PC-3 (cell line): ENCODE results near the gene TNP1. TPM values are rescaled to one million over a fixed set of nuclear protein-coding genes. Genes with fewer than 3 reads are reported as not detected.

ENCODE experiments used
- ATAC-seq: fragments of 200-7000 bp; cut with Tn5 transposase; 2 replicates; pipeline ENCODE4 v1.9.1; 2020; ENCODE audit warnings: mild to moderate bottlenecking, moderate library complexity
- BruUV-seq: library from RNA; stranded (reverse); fragments of 400-500 nt; replicated peaks from 2 replicates; lab custom pipeline; 2021; lab: Mats Ljungman, UMichigan
- CTCF ChIA-PET: fragments of 300-600 bp; sonication (Branson Sonifier 250); formaldehyde crosslinking; loops from one replicate; lab custom pipeline; 2022; ENCODE audit warnings: antibody characterized with exemption; lab: Charles Lee
- POLR2A ChIA-PET: fragments of 300-600 bp; sonication (Branson Sonifier 250); formaldehyde crosslinking; loops from one replicate; lab custom pipeline; 2022; ENCODE audit warnings: antibody characterized with exemption; ENCODE audit not compliant: unreplicated experiment; lab: Charles Lee
- DNase-seq: peaks from one replicate; pipeline ENCODE4 v3.0.0-alpha.2; 2015
- H2AFZ ChIP-seq: fragments of 300-600 bp; sonication (generic); 2 replicates; pipeline ENCODE4 v1.6.0; 2016; ENCODE audit warnings: antibody characterized with exemption, low read length
- H3F3A ChIP-seq: fragments of 300-600 bp; sonication (generic); one replicate; pipeline ENCODE4 v1.6.0; 2017; ENCODE audit warnings: antibody characterized with exemption, low read length, control low read depth, mild to moderate bottlenecking; ENCODE audit not compliant: unreplicated experiment
- H3K27ac ChIP-seq: fragments of 300-600 bp; sonication (generic); 2 replicates; pipeline ENCODE4 v1.5.1; 2016; ENCODE audit warnings: mild to moderate bottlenecking, low read length
- H3K27me3 ChIP-seq: fragments of 300-600 bp; sonication (generic); 2 replicates; pipeline ENCODE4 v1.6.1; 2016; ENCODE audit warnings: low read length, mixed read lengths
- H3K36me3 ChIP-seq: fragments of 300-600 bp; sonication (generic); 2 replicates; pipeline ENCODE4 v1.6.1; 2016; ENCODE audit warnings: low read depth, mixed run types, low read length, mixed read lengths
- H3K4me1 ChIP-seq: fragments of 300-600 bp; sonication (generic); 2 replicates; pipeline ENCODE4 v1.5.1; 2016; ENCODE audit warnings: low read length; ENCODE audit not compliant: insufficient read depth
- H3K4me2 ChIP-seq: fragments of 300-600 bp; sonication (generic); 2 replicates; pipeline ENCODE4 v1.6.0; 2016; ENCODE audit warnings: low read length
- H3K4me3 ChIP-seq: fragments of 300-600 bp; sonication (generic); 2 replicates; pipeline ENCODE4 v1.5.1; 2016; ENCODE audit warnings: mild to moderate bottlenecking, low read length, mixed read lengths
- H3K79me2 ChIP-seq: fragments of 300-600 bp; sonication (generic); 2 replicates; pipeline ENCODE4 v1.6.1; 2017; ENCODE audit warnings: low read length, mixed read lengths
- H3K9ac ChIP-seq: fragments of 300-600 bp; sonication (generic); 2 replicates; pipeline ENCODE4 v1.6.0; 2016; ENCODE audit warnings: mild to moderate bottlenecking, low read length
- H3K9me2 ChIP-seq: fragments of 300-600 bp; sonication (generic); replicated peaks from 2 replicates; pipeline ENCODE4 v1.6.1; 2016; ENCODE audit warnings: mixed run types, low read length, mixed read lengths
- H3K9me3 ChIP-seq: fragments of 300-600 bp; sonication (generic); 2 replicates; pipeline ENCODE4 v1.6.1; 2016; ENCODE audit warnings: low read length, mixed read lengths
- H4K20me1 ChIP-seq: fragments of 300-600 bp; sonication (generic); 2 replicates; pipeline ENCODE4 v1.6.1; 2016; ENCODE audit warnings: low read length, mixed read lengths
- CTCF ChIP-seq: fragments of 300-600 bp; sonication (generic); conservative IDR thresholded peaks from 2 replicates; pipeline ENCODE4 v1.5.1; 2017; ENCODE audit warnings: antibody characterized with exemption, low read depth, mild to moderate bottlenecking, low read length
- EZH2 ChIP-seq: fragments of 300-600 bp; sonication (generic); IDR thresholded peaks from one replicate; pipeline ENCODE4 v1.6.1; 2017; ENCODE audit warnings: antibody characterized with exemption, mild to moderate bottlenecking, low read length; ENCODE audit not compliant: unreplicated experiment
- EZH2phosphoT487 ChIP-seq: fragments of 300-600 bp; sonication (generic); IDR thresholded peaks from 2 replicates; pipeline ENCODE4 v1.6.1; 2018; ENCODE audit warnings: mild to moderate bottlenecking, antibody characterized with exemption, low read length, borderline replicate concordance
- intact Hi-C: fragments of 100-400 bp; cut with micrococcal nuclease; formaldehyde crosslinking; loops from 2 replicates; pipeline ENCODE4 v1.9.0; 2023
- total RNA-seq: library from RNA; depleted of rRNA; stranded (reverse); fragments of >200 nt; gene quantifications from 2 replicates; pipeline ENCODE4 v1.2.3, GENCODE V29; 2014

The TNP1 gene
- total RNA-seq, 1 experiment from 2014 or later = not detected

DNA sequence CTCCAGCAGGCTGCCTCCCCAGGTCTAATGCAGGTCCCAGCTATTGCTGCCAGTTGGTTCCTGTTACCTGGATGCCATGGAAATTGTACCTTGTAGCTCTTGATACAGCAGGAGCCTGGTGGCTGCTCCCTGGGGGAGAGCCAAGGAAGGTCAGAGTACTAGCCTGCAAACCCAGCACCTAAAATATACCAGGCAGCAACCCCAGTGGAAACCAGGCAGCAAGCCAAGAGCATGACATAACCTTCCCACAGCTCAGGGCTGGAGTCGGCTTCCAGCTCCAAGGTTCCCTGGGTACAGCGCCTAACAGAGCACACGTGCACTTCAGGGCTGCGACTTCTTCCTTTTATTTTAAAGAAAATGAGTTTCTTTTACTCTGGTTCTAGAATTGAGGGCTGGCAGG lies 30.3 kb downstream of the TNP1 start:
- DNase-seq (peak; percentile 35), ATAC-seq (no peak)
- ChIA-PET POLR2A (no interaction called here), CTCF (no interaction called here)
- no peaks in the 10 kb centered on the region for H3K36me3 ChIP-seq
- H3K4me2 ChIP-seq = no peak overlapping the region
- H4K20me1 ChIP-seq = no peaks in the 10 kb centered on the region
- TF ChIP-seq EZH2 (no peak), EZH2phosphoT487 (no peak), CTCF (no peak)
- H3F3A ChIP-seq = no peaks in the 10 kb centered on the region
- H3K9ac ChIP-seq = no peak overlapping the region
- intact Hi-C loops = no loop called here
- H3K27me3 ChIP-seq = peaks cover 66% of the 10 kb centered on the region
- H3K4me3 ChIP-seq = no peak overlapping the region
- H3K9me3 ChIP-seq = no peaks in the 10 kb centered on the region
- no peak overlapping the region for H3K27ac ChIP-seq
- no peaks in the 10 kb centered on the region for H3K4me1 ChIP-seq
- no peaks in the 10 kb centered on the region for H3K9me2 ChIP-seq
- no peak overlapping the region for H2AFZ ChIP-seq
- BruUV-seq = no TSS peak
- no peaks in the 10 kb centered on the region for H3K79me2 ChIP-seq

DNA sequence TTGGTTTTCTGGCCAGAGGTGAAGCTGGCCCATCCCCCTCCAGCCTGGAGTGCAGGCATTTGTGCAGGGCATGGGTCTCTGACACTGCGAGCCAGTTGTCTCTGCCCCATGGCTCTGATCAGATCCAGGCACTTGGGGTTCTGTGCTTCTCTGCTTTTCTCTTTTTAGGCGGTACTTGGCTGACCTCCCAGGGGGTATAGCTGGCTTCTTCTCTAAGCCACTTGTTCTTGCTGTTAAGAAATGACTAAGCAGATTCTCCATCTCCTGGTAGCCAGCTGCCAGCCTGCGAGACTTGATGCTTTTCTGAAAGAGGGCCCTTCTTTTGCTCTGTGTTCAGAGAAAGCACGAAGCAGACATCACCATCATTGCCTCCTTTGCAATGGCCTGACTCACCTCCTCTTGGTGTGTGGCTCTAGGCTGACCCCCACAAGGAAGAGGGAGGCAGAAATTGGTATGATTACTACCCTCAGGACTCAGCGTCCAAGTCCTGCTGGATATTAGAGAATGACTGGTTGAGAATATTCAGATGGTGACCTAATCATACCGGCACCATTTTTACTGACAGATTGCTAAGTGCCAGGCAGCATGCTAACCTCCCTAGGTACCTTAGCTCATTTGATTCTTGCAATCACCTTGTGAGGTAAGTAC lies 32.7 kb downstream of the TNP1 start:
- Histone ChIP-seq H3K4me3 (no peak overlapping the region), H3K9me2 (no peaks in the 10 kb centered on the region), H3K27me3 (peaks cover 56% of the 10 kb centered on the region), H3K79me2 (no peaks in the 10 kb centered on the region), H4K20me1 (no peaks in the 10 kb centered on the region), H2AFZ (no peak overlapping the region), H3K36me3 (no peaks in the 10 kb centered on the region), H3F3A (no peaks in the 10 kb centered on the region), H3K9me3 (no peaks in the 10 kb centered on the region), H3K27ac (no peak overlapping the region), H3K4me2 (no peak overlapping the region), H3K4me1 (no peaks in the 10 kb centered on the region), H3K9ac (no peak overlapping the region)
- DNase-seq (no peak), ATAC-seq (no peak)
- intact Hi-C loops = no loop called here
- POLR2A ChIA-PET = no interaction called here
- CTCF ChIA-PET = no interaction called here
- TF ChIP-seq EZH2phosphoT487 (no peak), EZH2 (no peak), CTCF (no peak)
- no TSS peak for BruUV-seq

DNA sequence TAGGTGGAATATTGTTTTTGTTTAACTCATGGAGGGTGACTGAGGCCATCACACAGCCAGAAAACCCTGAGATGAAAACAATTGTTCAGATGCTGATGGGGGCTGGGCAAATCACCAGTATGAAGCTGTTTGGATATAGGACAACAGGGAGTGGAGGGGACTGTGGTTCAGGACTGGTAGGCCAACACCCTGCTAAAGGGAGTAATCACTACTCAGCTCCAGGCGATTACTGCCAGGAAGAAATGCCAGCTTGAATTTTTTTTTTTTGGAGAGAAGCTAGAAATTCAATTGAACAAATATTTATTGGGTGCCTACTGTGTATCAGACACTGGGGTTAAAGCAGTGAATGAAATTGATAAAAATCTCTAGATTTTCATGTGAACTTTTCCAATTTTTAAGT lies 37.4 kb downstream of the TNP1 start:
- Histone ChIP-seq H3K4me1 (no peaks in the 10 kb centered on the region), H3F3A (no peaks in the 10 kb centered on the region), H2AFZ (no peak overlapping the region), H3K9ac (no peak overlapping the region), H3K4me3 (no peak overlapping the region), H3K36me3 (no peaks in the 10 kb centered on the region), H4K20me1 (no peaks in the 10 kb centered on the region), H3K27ac (no peak overlapping the region), H3K79me2 (no peaks in the 10 kb centered on the region), H3K9me2 (no peaks in the 10 kb centered on the region), H3K9me3 (no peaks in the 10 kb centered on the region), H3K4me2 (no peak overlapping the region), H3K27me3 (peaks cover 57% of the 10 kb centered on the region)
- TF ChIP-seq CTCF (no peak), EZH2 (no peak), EZH2phosphoT487 (no peak)
- intact Hi-C loops = no loop called here
- BruUV-seq = no TSS peak
- DNase-seq (no peak), ATAC-seq (no peak)
- POLR2A ChIA-PET = interaction anchor here (0.7 kb wide), 1 partner anchor 652 kb away, joined by 3 read pairs; no protein-coding TSS in a partner anchor
- CTCF ChIA-PET = no interaction called here
